T-helper 17 cell (primary cell): ENCODE results near the gene PARP11. TPM values are rescaled to one million over a fixed set of nuclear protein-coding genes. Genes with fewer than 3 reads are reported as not detected.

Experiments
- ATAC-seq: fragments of 150-1000 bp; cut with Tn5 transposase; 2 replicates; pipeline ENCODE4 v1.10.0; 2021; ENCODE audit warnings: mild to moderate bottlenecking, moderate library complexity
- DNase-seq, 3 donors: peaks; one replicate each; pipeline versions ENCODE4 v3.0.0 to v3.0.0-alpha.2; 2020 to 2021
- H3K9me3 ChIP-seq: one replicate; pipeline ENCODE4 v1.7.0; 2013; ENCODE audit warnings: low read length, mild to moderate bottlenecking; ENCODE audit not compliant: control insufficient read depth, poor library complexity, severe bottlenecking
- H3K27ac Mint-ChIP-seq: one replicate; pipeline ENCODE4 v1.8.0; 2022; ENCODE audit warnings: mild to moderate bottlenecking, moderate library complexity, mixed read lengths
- H3K27me3 Mint-ChIP-seq: one replicate; pipeline ENCODE4 v1.8.0; 2022; ENCODE audit warnings: mixed read lengths
- H3K36me3 Mint-ChIP-seq: one replicate; pipeline ENCODE4 v1.8.0; 2022; ENCODE audit warnings: low read depth, mixed read lengths
- H3K4me1 Mint-ChIP-seq: one replicate; pipeline ENCODE4 v1.8.0; 2022; ENCODE audit warnings: mild to moderate bottlenecking, mixed read lengths
- H3K4me3 Mint-ChIP-seq: one replicate; pipeline ENCODE4 v1.8.0; 2022; ENCODE audit warnings: mild to moderate bottlenecking, moderate library complexity, mixed read lengths
- total RNA-seq, 4 donors: library from RNA in 2 of 4; stranded (reverse) in 2 of 4; gene quantifications; one replicate each; pipeline ENCODE4 v1.2.3 and lab custom pipeline; 2022 to 2026

PARP11 gene
- total RNA-seq, 2 donors from 2014 or later = 16.5 to 21.3 TPM

DNA sequence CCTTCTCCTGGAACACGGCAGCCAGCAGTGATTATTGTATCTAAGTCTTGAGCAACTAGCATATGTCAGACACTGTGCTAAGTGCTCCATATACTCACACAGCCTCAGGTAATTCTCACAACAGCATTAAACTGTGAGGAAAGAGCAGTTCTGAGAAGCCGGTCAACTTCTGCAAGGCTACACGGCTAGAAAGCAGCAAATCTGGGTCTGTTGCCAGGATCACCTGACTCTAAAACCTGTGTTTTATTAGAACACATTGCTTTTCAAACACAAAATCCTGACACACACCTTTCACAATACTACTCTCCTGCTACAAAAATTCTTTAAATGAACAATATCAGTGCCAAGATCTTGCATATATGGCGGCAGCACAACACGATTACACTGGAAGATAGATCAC lies 70.5 kb downstream of the PARP11 start:
- H3K4me3 Mint-ChIP-seq = no peak overlapping the region
- ATAC-seq = no peak
- no peaks in the 10 kb centered on the region for H3K9me3 ChIP-seq
- no peak for DNase-seq
- H3K27me3 Mint-ChIP-seq = no peaks in the 10 kb centered on the region
- H3K27ac Mint-ChIP-seq = no peak overlapping the region
- H3K36me3 Mint-ChIP-seq = peaks cover 1% of the 10 kb centered on the region
- H3K4me1 Mint-ChIP-seq = no peaks in the 10 kb centered on the region

DNA sequence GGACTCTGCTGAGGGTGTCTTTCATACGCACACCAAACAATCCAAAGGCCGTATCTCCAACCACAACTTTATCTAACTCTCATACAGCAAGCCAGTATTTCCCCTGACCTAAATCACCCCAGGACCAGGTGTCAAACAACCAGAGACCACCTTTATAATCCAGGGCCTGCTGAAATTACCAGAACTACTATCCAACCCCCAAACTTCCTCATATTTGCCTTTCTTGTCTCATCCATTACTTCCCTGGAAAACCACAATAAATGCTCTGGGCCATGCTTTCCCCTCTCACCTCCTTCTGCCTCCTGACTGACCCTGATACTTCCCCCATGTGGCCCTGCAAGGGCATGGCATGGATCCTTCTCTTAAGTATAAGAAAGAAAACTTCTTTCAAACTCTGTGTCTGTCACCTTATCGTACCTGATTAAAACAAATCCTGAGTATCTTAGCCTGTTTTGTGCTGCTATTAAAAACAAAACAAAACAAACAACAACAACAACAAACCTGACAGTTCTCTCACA lies 75.6 kb downstream of the PARP11 start:
- Mint-ChIP-seq H3K27me3 (no peaks in the 10 kb centered on the region), H3K27ac (peak overlapping the region; percentile 71), H3K36me3 (peaks cover 8% of the 10 kb centered on the region), H3K4me3 (no peak overlapping the region), H3K4me1 (peaks cover 2% of the 10 kb centered on the region)
- DNase-seq (no peak), ATAC-seq (no peak)
- H3K9me3 ChIP-seq = no peaks in the 10 kb centered on the region

DNA sequence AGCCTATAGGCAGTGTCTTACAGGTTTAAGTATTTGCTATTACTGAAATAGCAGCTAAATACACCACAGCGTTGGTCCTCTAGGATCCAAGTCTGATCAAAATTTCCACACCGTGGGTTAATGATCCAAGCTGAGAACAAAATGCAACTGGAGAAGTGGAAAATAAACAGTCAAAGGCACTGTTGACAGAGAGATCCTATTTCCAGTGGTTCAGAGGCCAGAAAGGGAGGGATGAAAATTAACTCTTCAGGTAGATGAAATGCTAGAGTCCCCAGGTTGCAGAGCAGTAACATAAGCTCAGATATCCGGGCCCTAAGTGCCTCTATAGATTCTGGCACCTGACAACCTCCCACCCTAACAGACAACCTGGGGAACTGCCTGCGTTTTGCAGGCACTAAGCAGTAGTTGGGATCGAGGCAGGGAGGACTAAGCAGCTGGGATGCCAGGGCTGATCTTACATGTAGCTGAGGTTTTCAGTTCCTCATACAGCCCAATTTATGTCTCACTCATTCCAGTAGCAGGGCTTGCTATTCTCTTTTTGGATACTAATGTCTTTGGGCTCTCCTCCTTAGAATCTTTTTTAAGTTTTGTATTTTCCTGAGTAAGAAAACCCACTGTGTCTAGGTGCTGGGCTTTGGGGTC lies 77.6 kb downstream of the PARP11 start:
- peaks cover 8% of the 10 kb centered on the region for H3K36me3 Mint-ChIP-seq
- DNase-seq (no peak), ATAC-seq (no peak)
- no peak overlapping the region for H3K4me3 Mint-ChIP-seq
- no peak overlapping the region for H3K27ac Mint-ChIP-seq
- H3K27me3 Mint-ChIP-seq = no peaks in the 10 kb centered on the region
- peaks cover 2% of the 10 kb centered on the region for H3K4me1 Mint-ChIP-seq
- no peaks in the 10 kb centered on the region for H3K9me3 ChIP-seq

DNA sequence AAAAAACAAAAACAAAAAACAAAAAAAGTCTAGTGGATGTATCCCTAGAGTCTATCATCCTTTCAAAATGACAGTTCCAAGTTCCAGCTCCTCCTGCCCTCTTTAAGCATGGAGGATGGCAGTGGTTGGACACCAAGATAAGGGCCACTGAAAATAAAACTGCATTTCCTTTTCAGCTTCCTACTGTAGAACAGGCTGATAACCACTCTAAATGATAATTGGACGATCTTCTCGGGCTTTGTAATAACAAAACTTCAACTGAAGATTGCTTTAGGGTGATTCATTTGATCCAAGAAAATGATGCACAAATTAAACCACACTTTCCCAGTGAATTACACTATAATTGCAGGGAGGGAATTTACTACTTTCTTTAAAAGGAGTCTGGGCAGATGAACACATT lies 78.1 kb downstream of the PARP11 start:
- DNase-seq = no peak
- H3K9me3 ChIP-seq = no peaks in the 10 kb centered on the region
- Mint-ChIP-seq H3K4me1 (peaks cover 2% of the 10 kb centered on the region), H3K27me3 (no peaks in the 10 kb centered on the region), H3K27ac (no peak overlapping the region), H3K36me3 (peaks cover 8% of the 10 kb centered on the region), H3K4me3 (no peak overlapping the region)
- no peak for ATAC-seq

DNA sequence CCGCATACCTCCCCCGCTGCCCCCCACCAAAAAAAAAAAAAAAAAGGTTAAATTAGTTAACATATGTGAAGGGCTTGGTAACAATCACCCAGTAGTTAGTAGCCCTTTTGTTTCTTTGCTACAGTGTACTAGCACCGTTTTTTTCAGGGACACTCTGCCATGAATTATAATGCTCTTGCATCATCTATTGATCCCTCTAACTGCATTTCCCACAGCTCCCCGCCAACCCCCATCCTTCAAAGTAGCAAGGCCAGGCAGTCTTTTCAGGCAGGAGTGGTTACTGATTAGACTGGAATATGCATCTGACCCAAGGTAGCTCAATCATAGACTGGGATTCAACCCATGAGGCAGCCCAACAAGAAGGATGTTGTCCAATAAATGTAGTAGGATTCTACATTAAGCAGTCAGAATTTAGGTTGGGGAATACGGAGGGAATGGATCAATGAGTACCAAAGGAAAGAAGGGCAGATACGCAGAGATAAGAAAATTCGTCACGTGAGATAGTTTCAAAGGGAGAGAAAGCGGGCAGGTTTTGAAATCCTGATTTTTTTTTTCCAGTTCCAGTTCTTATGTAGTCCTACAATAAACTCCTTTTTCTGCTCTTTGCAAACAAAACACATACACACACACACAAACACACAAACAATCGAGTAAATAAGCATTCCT lies 80.4 kb downstream of the PARP11 start:
- Mint-ChIP-seq H3K27me3 (no peaks in the 10 kb centered on the region), H3K27ac (no peak overlapping the region), H3K36me3 (peaks cover 8% of the 10 kb centered on the region), H3K4me1 (peaks cover 2% of the 10 kb centered on the region), H3K4me3 (no peak overlapping the region)
- ATAC-seq = no peak
- DNase-seq = no peak
- H3K9me3 ChIP-seq = no peaks in the 10 kb centered on the region

DNA sequence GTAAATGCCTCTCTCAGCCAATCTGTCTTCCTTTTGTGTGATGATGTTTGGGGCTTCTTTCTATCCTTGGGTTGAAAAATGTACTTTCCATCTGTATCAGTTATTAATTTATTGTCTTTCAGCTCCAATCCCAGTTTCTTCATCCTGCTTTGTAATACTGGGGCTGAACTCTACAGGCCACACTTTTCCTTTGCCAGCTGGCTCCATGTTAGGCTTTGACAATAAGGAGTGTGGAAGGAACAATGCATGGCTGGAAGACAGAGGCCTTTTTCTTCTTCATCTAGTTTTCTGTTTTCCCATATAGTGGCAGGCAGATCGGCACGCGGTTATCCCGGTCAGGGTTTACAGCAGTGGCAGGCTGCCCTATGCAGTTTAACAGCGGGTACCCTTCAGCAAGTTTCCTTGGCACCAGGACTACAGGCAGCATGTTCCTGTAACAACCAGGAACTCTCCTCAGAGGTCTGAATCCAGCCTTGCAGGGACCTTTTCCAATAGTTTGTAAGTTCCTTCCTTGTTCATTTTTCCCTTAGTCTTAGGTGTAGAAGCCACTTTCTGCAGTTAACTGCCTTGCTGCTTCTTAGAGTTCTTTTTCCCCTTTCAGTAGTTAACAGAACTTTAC lies 81.8 kb downstream of the PARP11 start:
- Mint-ChIP-seq H3K36me3 (peaks cover 4% of the 10 kb centered on the region), H3K4me1 (peaks cover 2% of the 10 kb centered on the region)

DNA sequence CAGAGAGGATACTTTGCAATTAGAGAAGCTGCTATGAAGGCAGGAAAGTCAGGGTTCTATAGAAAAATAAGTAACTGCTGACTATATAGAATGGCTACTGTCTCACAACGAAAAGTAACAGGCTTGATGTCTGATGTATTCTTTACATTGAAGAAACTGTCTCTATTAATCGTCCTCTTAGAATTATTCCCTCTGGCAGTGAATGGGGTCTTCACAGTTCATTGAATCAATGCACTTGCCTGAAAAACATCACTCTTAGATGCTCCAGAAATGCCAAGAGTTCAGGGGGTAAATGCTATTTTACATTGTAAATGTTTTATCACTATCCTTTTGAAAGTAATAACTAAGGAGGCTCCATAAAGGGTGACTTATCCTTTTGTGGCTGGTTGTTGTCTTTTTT lies 82.6 kb downstream of the PARP11 start:
- Mint-ChIP-seq H3K4me3 (no peak overlapping the region), H3K27me3 (no peaks in the 10 kb centered on the region), H3K27ac (no peak overlapping the region), H3K36me3 (peaks cover 4% of the 10 kb centered on the region), H3K4me1 (peaks cover 2% of the 10 kb centered on the region)
- ATAC-seq (no peak), DNase-seq (no peak)
- no peaks in the 10 kb centered on the region for H3K9me3 ChIP-seq

More for the DNA sequence above, 81.8 kb downstream of the PARP11 start:
- ATAC-seq (no peak), DNase-seq (no peak)
- H3K9me3 ChIP-seq = no peaks in the 10 kb centered on the region
- H3K27me3 Mint-ChIP-seq = no peaks in the 10 kb centered on the region
- H3K27ac Mint-ChIP-seq = peak overlapping the region; percentile 48
- no peak overlapping the region for H3K4me3 Mint-ChIP-seq

DNA sequence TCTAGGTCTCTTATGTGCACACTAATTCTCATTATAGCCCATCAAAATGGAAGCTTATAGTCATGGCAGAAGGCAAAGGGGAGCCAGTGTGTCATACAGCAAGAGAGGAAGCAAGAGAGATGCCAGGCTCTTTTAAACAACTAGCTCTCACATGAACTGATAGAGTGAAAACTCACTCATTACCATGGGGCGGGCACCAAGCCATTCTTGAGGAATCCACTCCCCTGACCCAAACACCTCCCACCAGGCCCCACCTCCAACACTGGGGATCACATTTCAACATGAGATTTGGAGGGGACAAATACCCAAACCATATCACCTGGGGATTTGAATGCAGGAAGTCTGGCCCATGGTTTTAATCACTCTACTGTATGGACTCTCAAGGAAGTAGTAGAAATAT lies 83.4 kb downstream of the PARP11 start:
- Mint-ChIP-seq H3K27me3 (no peaks in the 10 kb centered on the region), H3K36me3 (peaks cover 4% of the 10 kb centered on the region), H3K27ac (no peak overlapping the region), H3K4me3 (no peak overlapping the region), H3K4me1 (peaks cover 2% of the 10 kb centered on the region)
- no peak for ATAC-seq
- H3K9me3 ChIP-seq = no peaks in the 10 kb centered on the region
- no peak for DNase-seq

DNA sequence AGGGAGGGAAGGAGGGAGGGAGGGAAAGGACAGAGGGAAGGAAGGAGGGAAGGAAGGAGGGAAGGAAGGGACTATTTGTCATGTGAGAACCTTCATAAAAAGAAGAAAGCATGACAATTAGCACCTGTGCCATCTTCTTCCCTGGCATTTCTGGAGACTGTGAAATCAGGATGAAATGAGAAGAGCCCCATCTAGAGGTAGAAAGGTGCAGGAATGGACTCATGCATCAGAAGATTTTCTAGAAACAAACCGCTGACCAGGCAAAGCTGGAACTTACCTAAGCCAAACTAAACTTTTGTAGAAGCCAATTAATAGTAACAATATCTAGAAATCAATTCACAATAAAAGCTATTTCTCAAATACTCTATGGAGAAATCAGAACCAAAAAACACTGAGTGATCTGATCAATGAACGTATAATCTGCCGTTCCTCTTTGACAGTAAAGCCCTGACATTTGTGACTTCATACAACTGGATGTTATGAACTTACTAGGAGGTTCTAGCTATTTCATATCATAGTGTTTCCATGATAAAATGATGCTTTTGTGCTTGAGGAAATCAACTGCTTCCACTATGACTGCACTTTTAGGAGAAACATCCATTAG lies 95.9 kb downstream of the PARP11 start:
- Mint-ChIP-seq H3K4me1 (peaks cover 14% of the 10 kb centered on the region), H3K27ac (no peak overlapping the region), H3K27me3 (no peaks in the 10 kb centered on the region), H3K4me3 (no peak overlapping the region), H3K36me3 (no peaks in the 10 kb centered on the region)
- DNase-seq (no peak), ATAC-seq (peak; percentile 64)
- H3K9me3 ChIP-seq = no peaks in the 10 kb centered on the region

DNA sequence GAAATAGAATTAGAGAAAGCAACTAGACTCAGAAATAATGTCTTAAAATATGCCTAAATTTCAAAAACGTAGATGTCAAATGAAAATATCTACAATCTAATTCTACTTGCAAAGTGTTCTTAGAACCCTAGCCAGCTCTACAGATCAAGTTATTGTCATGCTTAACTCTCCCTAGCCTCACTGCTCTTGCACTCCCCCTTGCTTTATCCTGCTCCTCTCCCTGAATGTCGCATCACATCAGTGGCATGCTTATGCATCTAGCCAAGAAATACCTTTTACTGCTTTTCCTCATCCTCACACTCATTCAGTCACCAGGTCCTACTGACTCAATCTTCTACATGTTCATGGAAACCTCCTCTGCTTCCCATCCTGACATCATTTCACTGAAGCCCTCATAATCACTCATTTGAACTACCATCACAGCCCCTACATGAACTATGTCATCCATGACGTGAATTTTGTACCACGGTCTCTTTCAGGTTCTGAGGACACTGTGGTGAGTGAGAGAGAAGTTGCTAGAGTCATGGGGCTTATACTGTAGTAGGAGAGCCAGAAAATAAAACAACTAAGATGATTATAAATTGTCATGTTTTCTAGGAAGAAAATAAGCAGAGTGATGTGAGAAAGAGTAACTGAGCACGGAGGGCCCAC lies 97.7 kb downstream of the PARP11 start:
- ATAC-seq (no peak), DNase-seq (no peak)
- no peak overlapping the region for H3K4me3 Mint-ChIP-seq
- H3K36me3 Mint-ChIP-seq = no peaks in the 10 kb centered on the region
- H3K27ac Mint-ChIP-seq = no peak overlapping the region
- H3K9me3 ChIP-seq = no peaks in the 10 kb centered on the region
- no peaks in the 10 kb centered on the region for H3K27me3 Mint-ChIP-seq
- H3K4me1 Mint-ChIP-seq = peaks cover 23% of the 10 kb centered on the region

DNA sequence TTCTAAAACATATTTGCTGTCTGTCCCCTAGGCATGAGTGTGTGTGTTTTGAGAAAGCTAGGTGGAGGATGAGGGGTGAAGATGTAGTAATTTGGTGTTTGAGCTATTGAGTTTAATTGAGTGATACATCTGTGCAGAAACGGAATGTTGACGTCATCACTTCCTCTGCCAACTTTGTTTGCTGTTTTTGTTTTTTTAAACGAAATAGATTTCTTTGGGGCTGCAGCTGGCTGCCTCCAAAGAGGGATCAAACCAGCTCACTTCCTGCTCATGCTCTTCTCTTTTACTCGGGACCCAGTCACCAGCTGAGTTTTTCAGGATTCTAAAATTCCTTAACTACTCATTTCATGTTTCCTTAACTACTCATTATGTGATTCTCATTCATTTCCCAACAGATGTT lies 100.8 kb downstream of the PARP11 start:
- H3K9me3 ChIP-seq = no peaks in the 10 kb centered on the region
- peak; percentile 36 for ATAC-seq
- no peaks in the 10 kb centered on the region for H3K36me3 Mint-ChIP-seq
- no peak overlapping the region for H3K4me3 Mint-ChIP-seq
- DNase-seq = no peak
- no peaks in the 10 kb centered on the region for H3K27me3 Mint-ChIP-seq
- peaks cover 23% of the 10 kb centered on the region for H3K4me1 Mint-ChIP-seq
- H3K27ac Mint-ChIP-seq = peak overlapping the region; percentile 70

DNA sequence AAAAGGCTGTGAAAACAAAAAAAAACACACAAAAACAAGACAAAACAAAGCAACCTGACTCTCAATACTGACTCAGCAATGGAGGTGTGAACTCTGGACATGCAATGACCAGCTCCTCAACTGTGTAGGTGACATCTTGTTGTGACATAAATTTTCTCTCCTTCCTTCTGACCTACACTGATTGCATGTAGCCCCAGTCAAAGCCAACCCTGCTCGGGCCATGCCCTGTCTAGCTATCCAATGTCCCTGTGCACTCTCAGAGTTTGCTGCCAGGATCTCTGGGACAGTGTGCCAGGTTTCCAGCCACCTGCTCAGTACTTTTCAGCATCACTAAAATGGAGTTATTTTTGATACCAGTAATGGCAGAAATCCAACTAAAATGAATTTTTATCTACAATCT lies 101.3 kb downstream of the PARP11 start:
- no peak for ATAC-seq
- no peaks in the 10 kb centered on the region for H3K36me3 Mint-ChIP-seq
- no peak for DNase-seq
- H3K4me3 Mint-ChIP-seq = no peak overlapping the region
- peak overlapping the region; percentile 70 for H3K27ac Mint-ChIP-seq
- no peaks in the 10 kb centered on the region for H3K27me3 Mint-ChIP-seq
- H3K9me3 ChIP-seq = no peaks in the 10 kb centered on the region
- peaks cover 23% of the 10 kb centered on the region for H3K4me1 Mint-ChIP-seq

DNA sequence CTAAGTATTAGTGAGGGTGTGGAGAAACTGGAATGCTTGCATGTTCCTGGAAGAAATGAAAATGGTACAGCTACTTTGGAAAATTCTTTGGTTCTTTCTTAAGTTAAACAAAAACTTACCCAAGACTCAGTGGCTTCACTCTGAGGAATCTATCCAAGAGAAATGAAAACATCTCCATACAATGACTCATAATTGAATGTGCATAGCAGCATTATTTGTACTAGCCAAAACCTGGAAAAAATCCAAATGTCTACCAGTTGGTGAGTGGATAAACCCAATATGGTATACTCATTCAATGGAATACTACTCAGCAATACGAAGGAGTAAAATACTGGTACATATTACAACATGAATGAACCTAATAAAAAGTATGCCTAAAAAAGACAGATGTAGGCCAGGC lies 102.3 kb downstream of the PARP11 start:
- Mint-ChIP-seq H3K27me3 (no peaks in the 10 kb centered on the region), H3K4me1 (peaks cover 25% of the 10 kb centered on the region), H3K27ac (peak overlapping the region; percentile 81), H3K36me3 (peaks cover 3% of the 10 kb centered on the region), H3K4me3 (no peak overlapping the region)
- DNase-seq = no peak
- ATAC-seq = no peak
- no peaks in the 10 kb centered on the region for H3K9me3 ChIP-seq
